Loucy (cell line): ENCODE measurements around the gene ZNF385B.

Experiments used
- H2AFZ ChIP-seq: fragments of 200-600 bp; sonication (generic); 2 replicates; pipeline ENCODE4 v1.6.0; 2016; ENCODE audit warnings: antibody characterized with exemption, mild to moderate bottlenecking, low read length, moderate library complexity
- H3F3A ChIP-seq: fragments of 200-600 bp; 2 replicates; pipeline ENCODE4 v1.6.0; 2016; ENCODE audit warnings: antibody characterized with exemption, low read depth, mild to moderate bottlenecking
- H3K27me3 ChIP-seq: fragments of 200-600 bp; sonication (generic); 2 replicates; pipeline ENCODE4 v1.6.1; 2014; ENCODE audit warnings: low read length, mild to moderate bottlenecking; ENCODE audit not compliant: insufficient read depth, poor library complexity, severe bottlenecking
- H3K36me3 ChIP-seq: fragments of 200-600 bp; sonication (generic); 2 replicates; pipeline ENCODE4 v1.6.1; 2016; ENCODE audit warnings: low read length; ENCODE audit not compliant: insufficient read depth
- H3K4me1 ChIP-seq: fragments of 200-600 bp; sonication (generic); 2 replicates; pipeline ENCODE4 v1.5.1; 2014; ENCODE audit warnings: low read length, mild to moderate bottlenecking; ENCODE audit not compliant: insufficient read depth, poor library complexity, severe bottlenecking
- H3K4me2 ChIP-seq: fragments of 200-600 bp; sonication (generic); 2 replicates; pipeline ENCODE4 v1.6.0; 2014; ENCODE audit warnings: antibody characterized with exemption, low read length, low read depth, mild to moderate bottlenecking; ENCODE audit not compliant: poor library complexity, severe bottlenecking
- H3K4me3 ChIP-seq: fragments of 200-600 bp; sonication (generic); 2 replicates; pipeline ENCODE4 v1.5.1; 2014; ENCODE audit warnings: low read length, mild to moderate bottlenecking, mixed read lengths; ENCODE audit not compliant: poor library complexity, severe bottlenecking
- H3K79me2 ChIP-seq: fragments of 200-600 bp; sonication (generic); 2 replicates; pipeline ENCODE4 v1.6.1; 2014; ENCODE audit warnings: low read length; ENCODE audit not compliant: insufficient read depth
- H3K9ac ChIP-seq: fragments of 200-600 bp; sonication (generic); 2 replicates; pipeline ENCODE4 v1.6.0; 2014; ENCODE audit warnings: mild to moderate bottlenecking, low read depth, low read length, moderate library complexity; ENCODE audit not compliant: poor library complexity, severe bottlenecking
- H3K9me2 ChIP-seq: fragments of 200-600 bp; sonication (generic); replicated peaks from 2 replicates; pipeline ENCODE4 v1.6.1; 2016; ENCODE audit warnings: low read depth, low read length, mixed read lengths
- H3K9me3 ChIP-seq: fragments of 200-600 bp; sonication (generic); 2 replicates; pipeline ENCODE4 v1.6.1; 2014; ENCODE audit warnings: mild to moderate bottlenecking, antibody characterized with exemption, low read length, low read depth; ENCODE audit not compliant: insufficient read depth
- H4K20me1 ChIP-seq: fragments of 200-600 bp; sonication (generic); 2 replicates; pipeline ENCODE4 v1.6.0; 2014; ENCODE audit warnings: antibody characterized with exemption, low read length, mild to moderate bottlenecking; ENCODE audit not compliant: insufficient read depth, poor library complexity, severe bottlenecking
- EZH2phosphoT487 ChIP-seq: fragments of 200-600 bp; IDR thresholded peaks from 2 replicates; pipeline ENCODE4 v1.6.1; 2018; ENCODE audit warnings: antibody characterized with exemption, mild to moderate bottlenecking, moderate library complexity, borderline replicate concordance
- TF ChIP-seq, protein P1 (sequence below): fragments of 200-600 bp; sonication (generic); conservative IDR thresholded peaks from 2 replicates; pipeline ENCODE4 v1.5.1; 2014; ENCODE audit warnings: mild to moderate bottlenecking, antibody characterized with exemption, low read length

ZNF385B gene

DNA sequence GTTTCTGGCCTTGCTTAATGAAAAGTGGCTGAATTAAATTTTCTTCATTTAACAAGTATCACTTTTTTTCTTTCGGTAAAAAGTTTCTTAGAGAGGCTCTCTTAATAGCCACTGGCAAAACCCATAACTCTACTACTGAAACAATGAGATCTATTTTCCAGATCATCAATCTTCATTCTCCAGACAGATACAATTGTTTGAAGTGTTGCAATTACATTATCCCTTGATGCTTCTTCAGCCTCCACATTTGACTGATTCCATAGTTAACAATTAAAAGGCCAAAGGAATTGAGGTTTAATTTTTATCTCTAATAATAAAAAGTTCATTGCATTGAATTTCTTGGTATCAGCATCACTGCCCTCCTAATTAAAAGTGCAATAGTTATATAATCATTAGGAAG, 176.3 kb downstream of the ZNF385B start:
- no peak overlapping the region for H3K4me3 ChIP-seq
- H3F3A ChIP-seq, result no peaks in the 10 kb centered on the region
- no peak for TF ChIP-seq EZH2phosphoT487
- TF ChIP-seq, protein P1, sequence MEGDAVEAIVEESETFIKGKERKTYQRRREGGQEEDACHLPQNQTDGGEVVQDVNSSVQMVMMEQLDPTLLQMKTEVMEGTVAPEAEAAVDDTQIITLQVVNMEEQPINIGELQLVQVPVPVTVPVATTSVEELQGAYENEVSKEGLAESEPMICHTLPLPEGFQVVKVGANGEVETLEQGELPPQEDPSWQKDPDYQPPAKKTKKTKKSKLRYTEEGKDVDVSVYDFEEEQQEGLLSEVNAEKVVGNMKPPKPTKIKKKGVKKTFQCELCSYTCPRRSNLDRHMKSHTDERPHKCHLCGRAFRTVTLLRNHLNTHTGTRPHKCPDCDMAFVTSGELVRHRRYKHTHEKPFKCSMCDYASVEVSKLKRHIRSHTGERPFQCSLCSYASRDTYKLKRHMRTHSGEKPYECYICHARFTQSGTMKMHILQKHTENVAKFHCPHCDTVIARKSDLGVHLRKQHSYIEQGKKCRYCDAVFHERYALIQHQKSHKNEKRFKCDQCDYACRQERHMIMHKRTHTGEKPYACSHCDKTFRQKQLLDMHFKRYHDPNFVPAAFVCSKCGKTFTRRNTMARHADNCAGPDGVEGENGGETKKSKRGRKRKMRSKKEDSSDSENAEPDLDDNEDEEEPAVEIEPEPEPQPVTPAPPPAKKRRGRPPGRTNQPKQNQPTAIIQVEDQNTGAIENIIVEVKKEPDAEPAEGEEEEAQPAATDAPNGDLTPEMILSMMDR, result no peak
- no peak overlapping the region for H3K4me2 ChIP-seq
- no peak overlapping the region for H2AFZ ChIP-seq
- H3K4me1 ChIP-seq, result no peaks in the 10 kb centered on the region
- H3K27me3 ChIP-seq, result peaks cover under 1% of the 10 kb centered on the region
- H3K36me3 ChIP-seq, result no peaks in the 10 kb centered on the region
- no peaks in the 10 kb centered on the region for H4K20me1 ChIP-seq
- H3K9me2 ChIP-seq, result no peaks in the 10 kb centered on the region
- H3K9ac ChIP-seq, result no peak overlapping the region
- no peaks in the 10 kb centered on the region for H3K79me2 ChIP-seq
- no peaks in the 10 kb centered on the region for H3K9me3 ChIP-seq

DNA sequence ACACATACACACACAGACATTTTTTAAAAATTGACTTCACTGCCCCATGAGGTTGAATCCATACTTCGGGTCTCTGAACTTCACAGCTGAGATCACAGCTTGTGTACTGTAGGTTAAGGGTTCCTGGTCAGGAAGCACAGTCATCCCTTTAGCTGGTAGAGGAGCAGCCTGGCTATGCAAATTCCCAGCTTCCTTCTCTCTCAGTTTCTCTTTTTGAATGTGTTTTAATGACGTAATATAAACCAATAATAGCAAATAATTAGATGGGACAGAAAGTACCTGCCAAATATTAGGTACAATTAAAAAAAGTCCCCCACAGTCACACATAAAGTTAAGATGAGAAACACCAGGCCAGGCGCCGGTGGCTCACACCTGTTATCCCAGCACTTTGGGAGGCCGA, 178.7 kb downstream of the ZNF385B start:
- H3K4me3 ChIP-seq, result no peak overlapping the region
- no peaks in the 10 kb centered on the region for H3K27me3 ChIP-seq
- no peak overlapping the region for H3K9ac ChIP-seq
- no peaks in the 10 kb centered on the region for H3K9me2 ChIP-seq
- no peaks in the 10 kb centered on the region for H3K36me3 ChIP-seq
- H3K79me2 ChIP-seq, result no peaks in the 10 kb centered on the region
- TF ChIP-seq, protein P1, result no peak
- no peak for TF ChIP-seq EZH2phosphoT487
- peaks cover 7% of the 10 kb centered on the region for H3K4me1 ChIP-seq
- H3K4me2 ChIP-seq, result no peak overlapping the region
- no peaks in the 10 kb centered on the region for H3K9me3 ChIP-seq
- H2AFZ ChIP-seq, result no peak overlapping the region
- H4K20me1 ChIP-seq, result no peaks in the 10 kb centered on the region
- H3F3A ChIP-seq, result no peaks in the 10 kb centered on the region

DNA sequence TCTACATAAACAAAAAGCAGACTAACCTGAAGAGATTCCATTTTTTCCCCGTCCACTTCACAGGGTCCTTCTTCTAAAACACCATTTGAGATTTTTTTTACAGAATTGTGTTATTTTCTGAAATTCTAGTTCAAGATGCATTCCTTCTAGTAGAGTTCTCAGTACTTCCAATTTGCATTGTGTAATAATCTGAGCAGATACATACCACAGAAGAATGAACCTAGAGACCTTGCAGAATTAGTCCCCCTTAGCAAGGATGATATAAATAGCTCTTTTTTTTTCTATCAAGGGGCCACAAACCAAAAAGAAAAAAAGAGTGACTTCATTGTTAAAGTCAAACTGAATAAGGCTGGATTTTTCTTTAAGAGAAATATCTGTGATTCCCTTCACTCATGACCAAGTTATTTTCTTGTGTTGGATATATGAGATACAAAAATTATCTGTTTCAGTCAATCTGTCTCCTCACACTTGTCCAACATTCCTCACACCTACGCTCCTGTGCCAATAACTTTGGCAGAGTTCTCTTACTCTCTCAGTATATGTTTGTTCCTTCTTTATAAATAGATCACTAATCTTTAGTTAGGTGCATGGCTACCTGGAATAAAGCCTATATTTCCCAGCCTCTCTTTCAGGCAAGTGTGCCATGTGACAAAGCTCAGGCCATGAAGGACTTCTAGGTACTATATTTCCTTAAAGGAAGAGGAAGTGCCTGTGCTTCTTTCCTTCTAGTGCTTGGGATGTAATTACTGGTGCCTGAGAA, 183.5 kb downstream of the ZNF385B start:
- Histone ChIP-seq H2AFZ (peak overlapping the region; percentile 29), H3K4me3 (no peak overlapping the region), H3K9ac (no peak overlapping the region), H3F3A (no peaks in the 10 kb centered on the region), H3K79me2 (no peaks in the 10 kb centered on the region), H3K9me3 (no peaks in the 10 kb centered on the region), H3K27me3 (no peaks in the 10 kb centered on the region), H3K36me3 (no peaks in the 10 kb centered on the region), H3K9me2 (no peaks in the 10 kb centered on the region), H3K4me1 (peaks cover 20% of the 10 kb centered on the region), H3K4me2 (peak overlapping the region; percentile 46), H4K20me1 (no peaks in the 10 kb centered on the region)
- TF ChIP-seq, protein P1, result no peak
- TF ChIP-seq EZH2phosphoT487, result no peak
